GDM1 (cell line): ENCODE data around the gene CHD5.

ENCODE experiments used
- DNase-seq: peaks from one replicate; lab custom pipeline; 2025; lab: John Stamatoyannopoulos, UW

The CHD5 gene

GRCh38 chr1:6112690-6113005 lies 67.5 kb downstream of the CHD5 start:
- DNase-seq = no peak

- DNase-seq = no peak
Observed at GRCh38 chr1:6111991-6112689, 68.0 kb downstream of the CHD5 start.

GRCh38 chr1:6111571-6111970 lies 68.5 kb downstream of the CHD5 start:
- DNase-seq = no peak

GRCh38 chr1:6110326-6110725 lies 69.8 kb downstream of the CHD5 start:
- no peak for DNase-seq

GRCh38 chr1:6109688-6110087 lies 70.4 kb downstream of the CHD5 start:
- no peak for DNase-seq

- DNase-seq = no peak
Observed at GRCh38 chr1:6108937-6109614, 71.0 kb downstream of the CHD5 start.

GRCh38 chr1:6108476-6108875 lies 71.6 kb downstream of the CHD5 start:
- DNase-seq = no peak

- no peak for DNase-seq
Observed at GRCh38 chr1:6107409-6108356, 72.4 kb downstream of the CHD5 start.

- DNase-seq = no peak
Observed at GRCh38 chr1:6106977-6107376, 73.1 kb downstream of the CHD5 start.

- no peak for DNase-seq
Observed at GRCh38 chr1:6106321-6106731, 73.8 kb downstream of the CHD5 start.

- no peak for DNase-seq
Observed at GRCh38 chr1:6105763-6106162, 74.4 kb downstream of the CHD5 start.

GRCh38 chr1:6105218-6105679 lies 74.9 kb downstream of the CHD5 start:
- no peak for DNase-seq

- DNase-seq = no peak
Observed at GRCh38 chr1:6104631-6105030, 75.5 kb downstream of the CHD5 start.

GRCh38 chr1:6103854-6104530 lies 76.1 kb downstream of the CHD5 start:
- no peak for DNase-seq

- DNase-seq = no peak
Observed at GRCh38 chr1:6103111-6103853, 76.8 kb downstream of the CHD5 start.

GRCh38 chr1:6102532-6102845 lies 77.6 kb downstream of the CHD5 start:
- DNase-seq = no peak

- no peak for DNase-seq
Observed at GRCh38 chr1:6101826-6102531, 78.1 kb downstream of the CHD5 start.

GRCh38 chr1:6100861-6101783 lies 79.0 kb downstream of the CHD5 start:
- no peak for DNase-seq

GRCh38 chr1:6099787-6100765 lies 80.0 kb downstream of the CHD5 start:
- no peak for DNase-seq
